ENCODE data around the gene ZNF32. TPM values are rescaled to one million over a fixed set of nuclear protein-coding genes. Genes with fewer than 3 reads are reported as not detected.
"Not testable (repeated sequence)": the region's sequence is repeated elsewhere in the genome, so short reads cannot be mapped to it uniquely, and the experiment has no call there.

ZNF32 gene
- total RNA-seq, 1 donor: 40.2 TPM

- TF ChIP-seq CTCF (IDR thresholded peaks at IDR 0.05; ENCODE audit: insufficient read depth, low read length): no peak
- peak overlapping the region; percentile 73 for H3K4me3 ChIP-seq (ENCODE audit: low read depth, low read length)
- peak; percentile 36 for DNase-seq (ENCODE audit: low read depth)
Observed at GRCh38 chr10:43648095-43648397, 635 bp downstream of the ZNF32 start.

GRCh38 chr10:43647576-43647975 lies 1.1 kb downstream of the ZNF32 start:
- no peak for TF ChIP-seq CTCF (IDR thresholded peaks at IDR 0.05; ENCODE audit: insufficient read depth, low read length)
- peak overlapping the region; percentile 73 for H3K4me3 ChIP-seq (ENCODE audit: low read depth, low read length)
- peak; percentile 8 for DNase-seq (ENCODE audit: low read depth)

GRCh38 chr10:43645866-43646265 lies 2.8 kb downstream of the ZNF32 start:
- H3K4me3 ChIP-seq (ENCODE audit: low read depth, low read length): no peak overlapping the region
- no peak for TF ChIP-seq CTCF (IDR thresholded peaks at IDR 0.05; ENCODE audit: insufficient read depth, low read length)
- no peak for DNase-seq (ENCODE audit: low read depth)

- DNase-seq (ENCODE audit: low read depth): peak; percentile 19
- TF ChIP-seq CTCF (IDR thresholded peaks at IDR 0.05; ENCODE audit: insufficient read depth, low read length): no peak
- no peak overlapping the region for H3K4me3 ChIP-seq (ENCODE audit: low read depth, low read length)
Observed at GRCh38 chr10:43644252-43644651, 4.4 kb downstream of the ZNF32 start.

- no peak for DNase-seq (ENCODE audit: low read depth)
Observed at GRCh38 chr10:43640603-43641002, 8.1 kb downstream of the ZNF32 start.

GRCh38 chr10:43635816-43636215 lies 12.9 kb downstream of the ZNF32 start:
- H3K4me3 ChIP-seq (ENCODE audit: low read depth, low read length); DNase-seq (ENCODE audit: low read depth): not testable (repeated sequence)

More at GRCh38 chr10:43640603-43641002, 8.1 kb downstream of the ZNF32 start:
- H3K4me3 ChIP-seq (ENCODE audit: low read depth, low read length): no peak overlapping the region
- TF ChIP-seq CTCF (IDR thresholded peaks at IDR 0.05; ENCODE audit: insufficient read depth, low read length): no peak

GRCh38 chr10:43628956-43629355 lies 19.7 kb downstream of the ZNF32 start:
- no peak for TF ChIP-seq CTCF (IDR thresholded peaks at IDR 0.05; ENCODE audit: insufficient read depth, low read length)
- no peak for DNase-seq (ENCODE audit: low read depth)
- no peak overlapping the region for H3K4me3 ChIP-seq (ENCODE audit: low read depth, low read length)
